ENCODE measurements around the gene PCNX2. TPM values are rescaled to one million over a fixed set of nuclear protein-coding genes. Genes with fewer than 3 reads are reported as not detected.

Gene PCNX2
- total RNA-seq, 1 experiment from 2014 or later, result 15.3 TPM

GRCh38 chr1:232949636-232950196, 345.8 kb downstream of the PCNX2 start:
- Histone ChIP-seq H3K4me1 (ENCODE audit: control insufficient read depth in 1 of 2, insufficient read depth in 2 of 2, low read length in 2 of 2) (peaks cover 23 to 33% of the 10 kb centered on the region in 2 experiments), H3K9me3 (ENCODE audit: control insufficient read depth in 1 of 2, insufficient read depth in 1 of 2, low read depth in 1 of 2, low read length in 2 of 2) (no peaks in the 10 kb centered on the region), H3K79me2 (ENCODE audit: insufficient read depth, low read length) (peaks cover 17% of the 10 kb centered on the region), H2AFZ (ENCODE audit: low read depth, low read length, poor library complexity, severe bottlenecking) (peak overlapping the region; percentile 63), H3K9ac (ENCODE audit: low read length) (peak overlapping the region; percentile 78), H3K27me3 (ENCODE audit: insufficient read depth, low read length) (no peaks in the 10 kb centered on the region), H3K9me2 (ENCODE audit: insufficient read depth) (no peaks in the 10 kb centered on the region), H3K27ac (ENCODE audit: low read depth, low read length) (peak overlapping the region; percentile 56), H3K36me3 (ENCODE audit: control insufficient read depth in 1 of 2, insufficient read depth in 2 of 2, low read length in 2 of 2) (no peaks in the 10 kb centered on the region), H4K20me1 (ENCODE audit: insufficient read depth) (no peaks in the 10 kb centered on the region), H3K4me2 (ENCODE audit: low read length) (peak overlapping the region; percentile 94), H3K4me3 (replicated peaks in 1 of 2; ENCODE audit: low read depth in 1 of 2, low read length in 2 of 2) (peak overlapping the region; percentile 51 to 72)
- no peak for ATAC-seq
- TF ChIP-seq EGR1 (IDR thresholded peaks at IDR 0.05; ENCODE audit: low read depth) (no peak), EZH2 (IDR thresholded peaks at IDR 0.05) (no peak), CBX3 (IDR thresholded peaks at IDR 0.05; ENCODE audit: low read depth) (no peak), POLR2AphosphoS5 (IDR thresholded peaks at IDR 0.05; ENCODE audit: low read depth, low read length) (no peak), SRF (IDR thresholded peaks at IDR 0.05; ENCODE audit: low read depth) (no peak), ZBTB33 (IDR thresholded peaks at IDR 0.05; ENCODE audit: extremely low read depth, insufficient replicate concordance, low read length) (no peak), RAD21 (IDR thresholded peaks at IDR 0.05; ENCODE audit: low read depth) (no peak), REST (IDR thresholded peaks at IDR 0.05; ENCODE audit: low read depth) (no peak), ZNF274 (IDR thresholded peaks at IDR 0.05; ENCODE audit: low read depth, low read length) (no peak), EZH2phosphoT487 (IDR thresholded peaks at IDR 0.05; ENCODE audit: borderline replicate concordance) (no peak)
- BruUV-seq (replicated peaks), result TSS peak; percentile 95
- POLR2A ChIA-PET, result no interaction called here
- DNase-seq (ENCODE audit: low read depth, low spot score), result no peak
- intact Hi-C loops (cut with micrococcal nuclease), result loop anchor here (2.0 kb wide), 1 partner anchor 315 kb away; no protein-coding TSS in a partner anchor
- RAD21 ChIA-PET (ENCODE audit: low non-redundant PET in 1 of 2, low total read pairs in 2 of 2, uncharacterized antibody in 2 of 2, unreplicated experiment in 2 of 2), result no interaction called here
- CTCF ChIA-PET, result no interaction called here

All from HCT116 (cell line).